ENCODE measurements around the gene CDKN2D. TPM values are rescaled to one million over a fixed set of nuclear protein-coding genes. Genes with fewer than 3 reads are reported as not detected.

CDKN2D gene
- total and polyA plus RNA-seq, 2 of the 13 experiments (the other 11 are each of a cell fraction or from before 2014, with no cell fraction given), result 5.4 to 8.6 TPM

- TF ChIP-seq, protein P1, sequence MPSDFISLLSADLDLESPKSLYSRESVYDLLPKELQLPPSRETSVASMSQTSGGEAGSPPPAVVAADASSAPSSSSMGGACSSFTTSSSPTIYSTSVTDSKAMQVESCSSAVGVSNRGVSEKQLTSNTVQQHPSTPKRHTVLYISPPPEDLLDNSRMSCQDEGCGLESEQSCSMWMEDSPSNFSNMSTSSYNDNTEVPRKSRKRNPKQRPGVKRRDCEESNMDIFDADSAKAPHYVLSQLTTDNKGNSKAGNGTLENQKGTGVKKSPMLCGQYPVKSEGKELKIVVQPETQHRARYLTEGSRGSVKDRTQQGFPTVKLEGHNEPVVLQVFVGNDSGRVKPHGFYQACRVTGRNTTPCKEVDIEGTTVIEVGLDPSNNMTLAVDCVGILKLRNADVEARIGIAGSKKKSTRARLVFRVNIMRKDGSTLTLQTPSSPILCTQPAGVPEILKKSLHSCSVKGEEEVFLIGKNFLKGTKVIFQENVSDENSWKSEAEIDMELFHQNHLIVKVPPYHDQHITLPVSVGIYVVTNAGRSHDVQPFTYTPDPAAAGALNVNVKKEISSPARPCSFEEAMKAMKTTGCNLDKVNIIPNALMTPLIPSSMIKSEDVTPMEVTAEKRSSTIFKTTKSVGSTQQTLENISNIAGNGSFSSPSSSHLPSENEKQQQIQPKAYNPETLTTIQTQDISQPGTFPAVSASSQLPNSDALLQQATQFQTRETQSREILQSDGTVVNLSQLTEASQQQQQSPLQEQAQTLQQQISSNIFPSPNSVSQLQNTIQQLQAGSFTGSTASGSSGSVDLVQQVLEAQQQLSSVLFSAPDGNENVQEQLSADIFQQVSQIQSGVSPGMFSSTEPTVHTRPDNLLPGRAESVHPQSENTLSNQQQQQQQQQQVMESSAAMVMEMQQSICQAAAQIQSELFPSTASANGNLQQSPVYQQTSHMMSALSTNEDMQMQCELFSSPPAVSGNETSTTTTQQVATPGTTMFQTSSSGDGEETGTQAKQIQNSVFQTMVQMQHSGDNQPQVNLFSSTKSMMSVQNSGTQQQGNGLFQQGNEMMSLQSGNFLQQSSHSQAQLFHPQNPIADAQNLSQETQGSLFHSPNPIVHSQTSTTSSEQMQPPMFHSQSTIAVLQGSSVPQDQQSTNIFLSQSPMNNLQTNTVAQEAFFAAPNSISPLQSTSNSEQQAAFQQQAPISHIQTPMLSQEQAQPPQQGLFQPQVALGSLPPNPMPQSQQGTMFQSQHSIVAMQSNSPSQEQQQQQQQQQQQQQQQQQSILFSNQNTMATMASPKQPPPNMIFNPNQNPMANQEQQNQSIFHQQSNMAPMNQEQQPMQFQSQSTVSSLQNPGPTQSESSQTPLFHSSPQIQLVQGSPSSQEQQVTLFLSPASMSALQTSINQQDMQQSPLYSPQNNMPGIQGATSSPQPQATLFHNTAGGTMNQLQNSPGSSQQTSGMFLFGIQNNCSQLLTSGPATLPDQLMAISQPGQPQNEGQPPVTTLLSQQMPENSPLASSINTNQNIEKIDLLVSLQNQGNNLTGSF (CRISPR knock-in tag; IDR thresholded peaks at IDR 0.05), result no peak
Measured at GRCh38 chr19:10583036-10583776, 14.4 kb upstream of the CDKN2D start (continued).

- CTCF ChIA-PET (ENCODE audit: low intra/inter-chr PET ratio, low total read pairs), result interaction anchor here (2.0 to 4.5 kb wide), 2 partner anchors 62 to 118 kb away, joined by 13 to 69 read pairs; no protein-coding TSS in a partner anchor
- Histone ChIP-seq H3K4me3 (replicated peaks in 1 of 3; ENCODE audit: insufficient read depth in 1 of 3, low read depth in 2 of 3, low read length in 3 of 3) (no peak overlapping the region), H3K79me2 (ENCODE audit: insufficient read depth, low read length) (no peaks in the 10 kb centered on the region), H3K4me2 (ENCODE audit: low read depth, low read length) (no peak overlapping the region), H3K27ac (ENCODE audit: extremely low read length, insufficient read depth, low read length) (no peak overlapping the region), H3K4me1 (ENCODE audit: insufficient read depth, low read length) (peaks cover 30% of the 10 kb centered on the region), H2AFZ (ENCODE audit: low read length) (no peak overlapping the region), H3K9ac (ENCODE audit: insufficient read depth, low read depth, low read length) (no peak overlapping the region), H3K9me3 (ENCODE audit: low read length) (no peaks in the 10 kb centered on the region), H4K20me1 (ENCODE audit: insufficient read depth, low read length) (no peaks in the 10 kb centered on the region), H3K36me3 (replicated peaks in 1 of 2; ENCODE audit: control insufficient read depth in 1 of 2, insufficient read depth in 2 of 2, low read length in 2 of 2) (no peaks in the 10 kb centered on the region), H3K27me3 (ENCODE audit: control insufficient read depth in 1 of 2, insufficient read depth in 2 of 2, low read length in 2 of 2) (peaks cover 3 to 18% of the 10 kb centered on the region in 2 experiments; a peak in 3 of 5 replicates)
- WGBS (ENCODE audit: low lambda C conversion rate), result 47% methylated on average over 13 of the region's 13 CpGs
- POLR2A ChIA-PET, result interaction anchor here (1.3 to 3.2 kb wide), 5 partner anchors 63 to 118 kb away, joined by 3 to 20 read pairs (median 6); no protein-coding TSS in a partner anchor
- in situ Hi-C loops (cut with HindIII; ENCODE audit: extremely low pct_ligation_motif_present, low pct_unique_long_range_greater_than_20kb) (loop anchor here (5.0 kb wide), 1 partner anchor 60 kb away; no protein-coding TSS in a partner anchor), intact Hi-C loops (cut with micrococcal nuclease; ENCODE audit: unreplicated experiment) (no loop called here)
- no peak for FAIRE-seq
- no peak for ATAC-seq
- BruUV-seq (replicated peaks), result no TSS peak
- no peak for DNase-seq (ENCODE audit: low spot score)
- TF ChIP-seq ZNF773 (CRISPR knock-in tag; IDR thresholded peaks at IDR 0.05; ENCODE audit: borderline replicate concordance) (no peak), ZNF614 (CRISPR knock-in tag; IDR thresholded peaks at IDR 0.05; ENCODE audit: borderline replicate concordance) (no peak), TAF1 (CRISPR knock-in tag; IDR thresholded peaks at IDR 0.05) (no peak), NFKBIZ (CRISPR knock-in tag; IDR thresholded peaks at IDR 0.05) (no peak), MYC (CRISPR knock-in tag; IDR thresholded peaks at IDR 0.05; ENCODE audit: borderline replicate concordance) (no peak), RFX5 (IDR thresholded peaks at IDR 0.05; ENCODE audit: low read depth, low read length) (no peak)
- TF ChIP-seq, protein P2, sequence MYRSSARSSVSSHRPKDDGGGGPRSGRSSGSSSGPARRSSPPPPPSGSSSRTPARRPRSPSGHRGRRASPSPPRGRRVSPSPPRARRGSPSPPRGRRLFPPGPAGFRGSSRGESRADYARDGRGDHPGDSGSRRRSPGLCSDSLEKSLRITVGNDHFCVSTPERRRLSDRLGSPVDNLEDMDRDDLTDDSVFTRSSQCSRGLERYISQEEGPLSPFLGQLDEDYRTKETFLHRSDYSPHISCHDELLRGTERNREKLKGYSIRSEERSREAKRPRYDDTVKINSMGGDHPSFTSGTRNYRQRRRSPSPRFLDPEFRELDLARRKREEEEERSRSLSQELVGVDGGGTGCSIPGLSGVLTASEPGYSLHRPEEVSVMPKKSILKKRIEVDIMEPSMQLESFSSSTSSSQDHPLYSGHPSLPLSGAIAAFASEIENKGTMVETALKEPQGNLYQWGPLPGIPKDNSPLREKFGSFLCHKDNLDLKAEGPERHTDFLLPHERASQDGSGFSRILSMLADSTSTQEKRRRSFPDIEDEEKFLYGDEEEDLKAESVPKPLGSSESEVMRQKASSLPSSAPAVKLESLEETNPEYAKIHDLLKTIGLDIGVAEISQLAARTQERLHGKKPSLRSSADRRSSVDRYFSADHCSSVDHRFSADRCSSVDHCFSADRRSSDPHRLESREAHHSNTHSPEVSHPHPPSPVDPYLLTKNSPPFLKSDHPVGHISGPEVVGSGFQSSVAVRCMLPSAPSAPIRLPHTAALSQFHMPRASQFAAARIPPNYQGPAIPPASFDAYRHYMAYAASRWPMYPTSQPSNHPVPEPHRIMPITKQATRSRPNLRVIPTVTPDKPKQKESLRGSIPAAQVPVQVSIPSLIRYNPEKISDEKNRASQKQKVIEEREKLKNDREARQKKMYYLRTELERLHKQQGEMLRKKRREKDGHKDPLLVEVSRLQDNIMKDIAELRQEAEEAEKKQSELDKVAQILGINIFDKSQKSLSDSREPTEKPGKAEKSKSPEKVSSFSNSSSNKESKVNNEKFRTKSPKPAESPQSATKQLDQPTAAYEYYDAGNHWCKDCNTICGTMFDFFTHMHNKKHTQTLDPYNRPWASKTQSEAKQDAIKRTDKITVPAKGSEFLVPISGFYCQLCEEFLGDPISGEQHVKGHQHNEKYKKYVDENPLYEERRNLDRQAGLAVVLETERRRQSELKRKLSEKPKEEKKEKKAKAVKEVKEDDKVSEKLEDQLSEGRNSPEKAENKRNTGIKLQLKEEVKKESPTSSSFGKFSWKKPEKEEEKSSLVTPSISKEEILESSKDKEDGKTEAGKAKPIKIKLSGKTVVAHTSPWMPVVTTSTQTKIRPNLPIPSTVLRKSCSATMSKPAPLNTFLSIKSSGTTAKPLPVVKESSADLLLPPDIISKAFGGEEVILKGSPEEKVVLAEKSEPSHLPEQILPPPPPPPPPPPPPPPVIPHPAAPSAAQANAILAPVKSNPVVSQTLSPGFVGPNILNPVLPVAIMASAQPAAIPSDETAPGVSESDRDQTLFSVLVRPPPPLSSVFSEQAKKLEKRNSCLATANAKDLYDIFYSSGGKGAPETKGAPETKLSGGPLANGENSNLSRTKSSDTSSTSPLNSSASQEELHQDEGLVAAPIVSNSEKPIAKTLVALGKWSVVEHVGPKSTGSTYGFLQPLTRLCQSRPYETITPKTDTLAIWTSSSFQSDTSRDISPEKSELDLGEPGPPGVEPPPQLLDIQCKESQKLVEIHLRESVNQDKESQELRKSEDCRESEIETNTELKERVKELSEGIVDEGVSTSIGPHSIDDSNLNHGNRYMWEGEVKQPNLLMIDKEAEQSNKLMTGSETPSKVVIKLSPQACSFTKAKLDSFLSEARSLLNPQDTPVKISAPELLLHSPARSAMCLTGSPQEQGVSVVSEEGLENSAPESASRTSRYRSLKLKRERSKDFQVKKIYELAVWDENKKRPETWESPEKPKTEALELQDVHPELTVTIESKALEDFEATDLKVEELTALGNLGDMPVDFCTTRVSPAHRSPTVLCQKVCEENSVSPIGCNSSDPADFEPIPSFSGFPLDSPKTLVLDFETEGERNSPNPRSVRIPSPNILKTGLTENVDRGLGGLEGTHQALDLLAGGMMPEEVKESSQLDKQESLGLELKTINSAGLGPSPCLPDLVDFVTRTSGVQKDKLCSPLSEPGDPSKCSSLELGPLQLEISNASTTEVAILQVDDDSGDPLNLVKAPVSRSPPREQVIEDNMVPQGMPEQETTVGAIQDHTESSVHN (CRISPR knock-in tag; IDR thresholded peaks at IDR 0.05), result no peak
Measured at GRCh38 chr19:10582091-10582490, 13.3 kb upstream of the CDKN2D start.

Measured in HepG2 (cell line).